Stomach (tissue), 4 donors: Measurements from ENCODE around the gene ZNF570.

Experiments used
- CTCF ChIP-seq, 7 experiments: fragments of 450-650 bp in 4 of 7; fragments of 200-600 bp in 3 of 7; sonication (generic) in 3 of 7; IDR thresholded peaks; one replicate each; pipeline ENCODE4 v1.5.1; 2016 to 2019; ENCODE audit warnings: antibody characterized with exemption in 7 of 7, control low read depth in 2 of 7, mild to moderate bottlenecking in 1 of 7
- EP300 ChIP-seq: sonication (generic); formaldehyde crosslinking; IDR thresholded peaks from one replicate; pipeline ENCODE4 v1.6.1; 2017; ENCODE audit warnings: antibody characterized with exemption
- POLR2A ChIP-seq, 4 donors: fragments of 450-650 bp; IDR thresholded peaks; one replicate each; pipeline ENCODE4 v1.6.1; 2016; ENCODE audit warnings: antibody characterized with exemption in 4 of 4, control low read depth in 2 of 4, mild to moderate bottlenecking in 1 of 4, moderate library complexity in 1 of 4
- POLR2AphosphoS5 ChIP-seq, 3 donors: sonication (generic); formaldehyde crosslinking; IDR thresholded peaks; one replicate each; pipeline ENCODE4 v1.6.1; 2016; ENCODE audit warnings: antibody characterized with exemption in 3 of 3

- TF ChIP-seq CTCF (IDR thresholded peaks at IDR 0.05) (no peak), POLR2AphosphoS5 (IDR thresholded peaks at IDR 0.05) (no peak), POLR2A (IDR thresholded peaks at IDR 0.05) (no peak), EP300 (no peak)
Observed at GRCh38 chr19:37537391-37537947, 68.3 kb downstream of the ZNF570 start.
